ENCODE data around the gene OGFOD1. TPM values are rescaled to one million over a fixed set of nuclear protein-coding genes. Genes with fewer than 3 reads are reported as not detected.

OGFOD1 gene
- 50.6 TPM in 2 replicates for total RNA-seq

GRCh38 chr16:56450986-56451752 is at the start of gene OGFOD1, which contains the start of gene NUDT21:
Gene OGFOD1, plus strand, starts transcription at chr16:56451554. Its CDS starts 59 bp downstream, at chr16:56451613.
Gene NUDT21, minus strand, starts transcription at chr16:56451332. Its CDS starts 130 bp downstream, at chr16:56451202.
- intact Hi-C loops (cut with micrococcal nuclease) = loop anchor here (1.0 to 10.0 kb wide), 8 partner anchors 26 to 1084 kb away; partner anchors contain the start of genes AMFR, ARL2BP, CCDC102A and HERPUD1

- intact Hi-C loops (cut with micrococcal nuclease) = no loop called here
Measured at GRCh38 chr16:56405977-56406672, 45.2 kb upstream of the OGFOD1 start.

- intact Hi-C loops (cut with micrococcal nuclease) = no loop called here
Measured at GRCh38 chr16:56408379-56409098, 42.8 kb upstream of the OGFOD1 start.

GRCh38 chr16:56409195-56409594 is 42.2 kb upstream of the OGFOD1 start:
- intact Hi-C loops (cut with micrococcal nuclease) = no loop called here

- intact Hi-C loops (cut with micrococcal nuclease) = no loop called here
Measured at GRCh38 chr16:56411123-56411522, 40.2 kb upstream of the OGFOD1 start.

- intact Hi-C loops (cut with micrococcal nuclease) = no loop called here
Measured at GRCh38 chr16:56411624-56412023, 39.7 kb upstream of the OGFOD1 start.

GRCh38 chr16:56413381-56413780 is 38.0 kb upstream of the OGFOD1 start:
- intact Hi-C loops (cut with micrococcal nuclease) = no loop called here

- intact Hi-C loops (cut with micrococcal nuclease) = no loop called here
Measured at GRCh38 chr16:56414366-56414765, 37.0 kb upstream of the OGFOD1 start.

GRCh38 chr16:56415875-56416274 is 35.5 kb upstream of the OGFOD1 start:
- intact Hi-C loops (cut with micrococcal nuclease) = no loop called here

- intact Hi-C loops (cut with micrococcal nuclease) = no loop called here
Measured at GRCh38 chr16:56417138-56417537, 34.2 kb upstream of the OGFOD1 start.

- intact Hi-C loops (cut with micrococcal nuclease) = no loop called here
Measured at GRCh38 chr16:56419740-56420548, 31.4 kb upstream of the OGFOD1 start.

GRCh38 chr16:56420613-56421012 is 30.7 kb upstream of the OGFOD1 start:
- intact Hi-C loops (cut with micrococcal nuclease) = no loop called here

GRCh38 chr16:56421313-56421712 is 30.0 kb upstream of the OGFOD1 start:
- intact Hi-C loops (cut with micrococcal nuclease) = no loop called here

GRCh38 chr16:56421976-56422669 is 29.2 kb upstream of the OGFOD1 start:
- intact Hi-C loops (cut with micrococcal nuclease) = no loop called here

- intact Hi-C loops (cut with micrococcal nuclease) = no loop called here
Measured at GRCh38 chr16:56422896-56423441, 28.4 kb upstream of the OGFOD1 start.

GRCh38 chr16:56423584-56424403 is 27.6 kb upstream of the OGFOD1 start:
- intact Hi-C loops (cut with micrococcal nuclease) = no loop called here

GRCh38 chr16:56424404-56424764 is 27.0 kb upstream of the OGFOD1 start:
- intact Hi-C loops (cut with micrococcal nuclease) = no loop called here

- intact Hi-C loops (cut with micrococcal nuclease) = loop anchor here (1.0 kb wide), 2 partner anchors 26 to 69 kb away; partner anchors contain the start of genes NUDT21 and OGFOD1
Measured at GRCh38 chr16:56424791-56425438, 26.4 kb upstream of the OGFOD1 start.

GRCh38 chr16:56425439-56425832 is 25.9 kb upstream of the OGFOD1 start, which contains the start of gene AMFR:
Gene AMFR, minus strand, starts transcription at chr16:56425545. Its CDS starts 218 bp downstream, at chr16:56425327.
- intact Hi-C loops (cut with micrococcal nuclease) = loop anchor here (1.0 kb wide), 2 partner anchors 26 to 69 kb away; partner anchors contain the start of genes NUDT21 and OGFOD1

Data from T-helper 2 cell treated with Interferon-gamma antibody and Interleukin-4, amounts not matched to agents 100 ng/mL and 5 ng/mL, for 36 hours (primary cell).